ENCODE measurements around the gene CLDN6.

DNA sequence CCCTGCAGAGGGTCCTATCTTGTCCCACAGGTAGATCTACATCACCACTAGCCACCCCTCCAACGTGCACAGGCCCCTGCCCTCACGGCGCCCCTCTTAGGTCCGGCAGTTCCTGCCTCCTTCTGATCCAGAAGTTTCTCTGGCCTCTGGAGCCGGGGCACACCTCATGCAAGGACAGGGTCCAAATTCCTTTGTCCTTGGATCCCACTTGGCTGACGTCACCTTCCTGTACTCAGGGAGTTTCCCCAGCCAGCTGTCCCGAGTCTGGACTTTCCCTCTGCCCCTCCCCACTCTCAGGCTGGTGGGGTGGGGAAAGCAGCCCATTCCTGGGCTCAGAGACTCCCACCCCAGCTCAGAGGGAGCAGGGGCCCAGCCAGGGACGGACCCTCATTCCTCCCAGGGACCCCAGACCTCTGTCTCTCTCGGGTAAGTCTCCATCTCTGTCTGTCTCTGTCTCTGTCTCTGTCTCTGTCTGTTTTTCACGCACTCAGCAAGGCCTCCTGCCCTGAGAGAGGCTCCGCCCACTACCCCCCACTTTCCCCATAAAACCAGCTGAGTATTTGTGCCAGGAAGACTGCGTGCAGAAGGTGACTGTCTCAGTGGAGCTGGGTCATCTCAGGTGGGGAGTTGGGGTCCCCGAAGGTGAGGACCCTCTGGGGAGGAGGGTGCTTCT is 47.2 kb upstream of the CLDN6 start, which contains the start of gene IL32:
- TF ChIP-seq, protein P1, sequence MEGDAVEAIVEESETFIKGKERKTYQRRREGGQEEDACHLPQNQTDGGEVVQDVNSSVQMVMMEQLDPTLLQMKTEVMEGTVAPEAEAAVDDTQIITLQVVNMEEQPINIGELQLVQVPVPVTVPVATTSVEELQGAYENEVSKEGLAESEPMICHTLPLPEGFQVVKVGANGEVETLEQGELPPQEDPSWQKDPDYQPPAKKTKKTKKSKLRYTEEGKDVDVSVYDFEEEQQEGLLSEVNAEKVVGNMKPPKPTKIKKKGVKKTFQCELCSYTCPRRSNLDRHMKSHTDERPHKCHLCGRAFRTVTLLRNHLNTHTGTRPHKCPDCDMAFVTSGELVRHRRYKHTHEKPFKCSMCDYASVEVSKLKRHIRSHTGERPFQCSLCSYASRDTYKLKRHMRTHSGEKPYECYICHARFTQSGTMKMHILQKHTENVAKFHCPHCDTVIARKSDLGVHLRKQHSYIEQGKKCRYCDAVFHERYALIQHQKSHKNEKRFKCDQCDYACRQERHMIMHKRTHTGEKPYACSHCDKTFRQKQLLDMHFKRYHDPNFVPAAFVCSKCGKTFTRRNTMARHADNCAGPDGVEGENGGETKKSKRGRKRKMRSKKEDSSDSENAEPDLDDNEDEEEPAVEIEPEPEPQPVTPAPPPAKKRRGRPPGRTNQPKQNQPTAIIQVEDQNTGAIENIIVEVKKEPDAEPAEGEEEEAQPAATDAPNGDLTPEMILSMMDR (IDR thresholded peaks at IDR 0.05): no peak
- TF ChIP-seq EP300 (IDR thresholded peaks at IDR 0.05) (no peak), POLR2A (IDR thresholded peaks at IDR 0.05) (no peak)

Data from ovary (tissue), 3 donors.